ENCODE data around the gene PPP1R8. TPM values are rescaled to one million over a fixed set of nuclear protein-coding genes. Genes with fewer than 3 reads are reported as not detected.
"Not testable (repeated sequence)": the region's sequence is repeated elsewhere in the genome, so short reads cannot be mapped to it uniquely, and the experiment has no call there.

Gene PPP1R8
- total RNA-seq = 35.3 TPM
- long read RNA-seq, partial matches to known transcripts = 0 of 4 reads
- long read RNA-seq, other reads (novel, unspliced or antisense) = 4 of 4 reads

DNA sequence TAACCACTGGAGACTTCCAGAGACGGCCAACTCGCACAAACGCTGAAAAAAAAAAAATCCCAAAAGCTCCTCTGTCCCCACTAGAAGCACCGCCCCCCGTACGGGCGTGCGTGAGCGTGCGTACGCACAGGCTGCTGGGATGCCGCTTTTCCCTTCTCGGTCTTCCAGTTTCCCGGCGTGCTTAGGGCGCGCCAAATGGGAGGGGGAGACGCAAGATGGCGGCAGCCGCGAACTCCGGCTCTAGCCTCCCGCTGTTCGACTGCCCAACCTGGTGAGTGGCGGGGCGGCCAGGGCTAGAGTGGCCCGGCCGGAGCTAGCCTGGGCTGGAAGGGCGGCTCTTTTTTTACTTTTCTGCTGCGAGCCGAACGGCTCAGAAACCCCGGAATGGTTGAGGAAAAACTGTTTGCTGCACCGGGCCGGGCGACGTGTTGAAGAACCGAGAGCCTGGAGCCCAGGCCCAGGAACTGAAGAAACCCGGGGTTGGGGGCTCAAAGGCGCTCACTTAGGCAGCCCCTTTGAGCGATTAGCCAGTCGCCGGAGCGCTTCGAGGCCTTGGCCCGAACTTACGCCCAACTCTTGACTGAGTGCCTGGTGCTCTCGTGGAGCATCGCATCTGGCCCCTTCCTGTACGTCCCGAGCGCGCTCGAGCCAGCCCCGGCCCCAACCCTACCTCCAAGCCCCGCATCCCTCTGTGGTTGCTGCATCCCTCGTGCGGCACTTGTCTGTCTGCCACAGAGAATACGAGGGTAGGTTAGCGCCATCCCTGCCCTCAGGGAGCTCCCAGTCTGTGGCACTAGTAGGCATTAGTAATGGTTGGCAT lies at the start of gene PPP1R8:
Gene PPP1R8, plus strand, starts transcription at position 162 of the 820 bp plus-strand sequence. Its CDS starts 54 bp downstream, at position 216.
- peak; percentile 96 for DNase-seq (ENCODE audit: low spot score)

DNA sequence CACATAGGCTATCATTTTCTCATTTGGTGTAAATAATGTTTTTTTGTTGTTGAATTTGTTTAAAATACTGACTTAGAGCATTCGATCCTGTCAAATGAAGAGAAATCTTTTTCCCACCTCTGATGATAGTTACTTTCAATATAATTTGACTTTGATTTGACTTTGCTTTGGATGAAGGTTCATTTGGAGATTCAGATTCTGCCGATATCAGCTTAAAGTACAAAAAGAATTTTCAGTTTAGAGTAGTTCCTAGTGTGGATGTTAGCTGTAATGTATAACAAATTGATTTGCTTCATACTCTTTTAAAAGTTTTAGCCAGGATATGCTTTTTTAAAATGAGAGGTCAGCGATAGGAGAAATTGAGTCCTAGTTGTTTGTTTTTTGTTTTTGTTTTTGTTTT lies 47.6 kb upstream of the PPP1R8 start:
- no peak for DNase-seq (ENCODE audit: low spot score)

DNA sequence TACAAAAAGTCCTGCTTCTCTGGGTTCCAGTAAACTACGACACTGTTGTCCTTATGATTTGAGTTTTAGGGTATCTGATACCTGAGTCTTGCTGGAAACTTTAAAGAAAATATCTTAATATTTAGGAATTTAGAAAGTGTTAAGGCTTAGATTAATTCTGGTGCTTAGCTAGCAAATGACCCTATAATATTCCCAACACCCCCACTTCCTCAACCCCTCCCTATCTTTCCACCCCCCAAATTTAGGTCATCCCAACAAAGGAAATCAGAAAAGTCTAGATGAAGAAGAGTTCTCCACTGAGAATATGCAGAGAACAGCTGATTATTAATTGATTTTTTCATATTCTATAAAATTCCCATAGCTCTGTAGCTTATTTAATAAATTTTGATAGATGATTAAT lies 45.9 kb upstream of the PPP1R8 start:
- DNase-seq (ENCODE audit: low spot score) = no peak

GRCh38 chr1:27785781-27786455 lies 44.7 kb upstream of the PPP1R8 start:
- no peak for DNase-seq (ENCODE audit: low spot score)

- DNase-seq (ENCODE audit: low spot score) = no peak
Observed at GRCh38 chr1:27787895-27788294, 42.7 kb upstream of the PPP1R8 start.

GRCh38 chr1:27789540-27790041 lies 41.0 kb upstream of the PPP1R8 start:
- no peak for DNase-seq (ENCODE audit: low spot score)

- not testable (repeated sequence) for DNase-seq (ENCODE audit: low spot score)
Observed at GRCh38 chr1:27790270-27790669, 40.3 kb upstream of the PPP1R8 start.

DNA sequence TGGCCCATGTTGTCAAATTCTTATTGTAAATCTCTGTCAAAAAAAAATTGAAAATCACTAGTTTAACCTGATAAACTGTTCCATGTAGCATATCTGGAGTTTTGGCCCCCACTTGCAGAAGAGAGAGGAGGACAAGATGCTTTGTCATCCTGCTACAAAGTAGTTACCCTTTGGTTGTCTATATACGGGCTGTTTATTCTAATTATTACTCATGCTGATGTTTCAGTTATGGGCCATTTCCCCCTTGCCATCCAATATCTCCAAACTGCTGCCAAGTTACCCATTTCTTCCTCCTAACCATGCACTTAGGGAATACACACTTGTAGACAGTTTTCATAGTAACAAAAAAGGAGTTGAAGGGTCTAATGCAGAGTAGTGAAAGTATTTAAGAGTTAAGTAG lies 35.0 kb upstream of the PPP1R8 start:
- no peak for DNase-seq (ENCODE audit: low spot score)

DNA sequence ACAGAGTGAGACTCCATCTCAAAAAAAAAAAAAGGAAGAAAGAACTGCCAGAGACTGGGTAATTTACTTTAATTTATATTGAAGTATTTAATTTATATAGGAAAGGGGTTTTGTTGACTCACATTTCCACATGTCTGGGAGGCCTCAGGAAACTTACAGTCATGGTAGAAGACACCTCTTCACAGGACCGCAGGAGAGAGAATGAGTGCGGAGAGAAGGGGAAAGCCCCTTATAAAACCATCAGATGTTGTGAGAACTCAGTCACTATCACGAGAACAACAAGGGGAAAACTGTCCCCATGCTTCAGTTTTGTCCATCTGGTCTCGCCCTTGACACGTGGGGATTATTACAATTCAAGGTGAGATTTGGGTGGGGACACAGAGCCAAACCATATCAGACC lies 25.8 kb upstream of the PPP1R8 start:
- DNase-seq (ENCODE audit: low spot score) = no peak

- no peak for DNase-seq (ENCODE audit: low spot score)
Observed at GRCh38 chr1:27806758-27807157, 23.8 kb upstream of the PPP1R8 start.

GRCh38 chr1:27807385-27807784 lies 23.2 kb upstream of the PPP1R8 start:
- DNase-seq (ENCODE audit: low spot score) = no peak

DNA sequence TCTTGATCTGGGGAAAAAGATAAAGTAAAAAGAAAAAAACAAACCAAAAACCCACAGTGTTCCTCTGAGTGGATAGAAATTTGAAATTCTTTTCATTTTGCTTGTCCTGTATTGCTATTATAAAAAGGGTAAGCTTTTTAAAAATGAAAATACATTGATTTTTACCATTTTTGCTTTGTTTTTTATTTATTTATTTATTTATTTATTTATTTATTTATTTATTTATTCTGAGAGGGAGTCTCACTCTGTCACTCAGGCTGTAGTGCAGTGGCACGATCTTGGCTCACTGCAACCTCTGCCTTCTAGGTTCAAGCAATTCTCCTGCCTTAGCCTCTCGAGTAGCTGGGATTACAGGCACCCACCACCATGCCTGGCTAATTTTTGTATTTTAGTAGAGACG lies 22.5 kb upstream of the PPP1R8 start:
- not testable (repeated sequence) for DNase-seq (ENCODE audit: low spot score)

GRCh38 chr1:27809883-27810282 lies 20.7 kb upstream of the PPP1R8 start:
- no peak for DNase-seq (ENCODE audit: low spot score)

DNA sequence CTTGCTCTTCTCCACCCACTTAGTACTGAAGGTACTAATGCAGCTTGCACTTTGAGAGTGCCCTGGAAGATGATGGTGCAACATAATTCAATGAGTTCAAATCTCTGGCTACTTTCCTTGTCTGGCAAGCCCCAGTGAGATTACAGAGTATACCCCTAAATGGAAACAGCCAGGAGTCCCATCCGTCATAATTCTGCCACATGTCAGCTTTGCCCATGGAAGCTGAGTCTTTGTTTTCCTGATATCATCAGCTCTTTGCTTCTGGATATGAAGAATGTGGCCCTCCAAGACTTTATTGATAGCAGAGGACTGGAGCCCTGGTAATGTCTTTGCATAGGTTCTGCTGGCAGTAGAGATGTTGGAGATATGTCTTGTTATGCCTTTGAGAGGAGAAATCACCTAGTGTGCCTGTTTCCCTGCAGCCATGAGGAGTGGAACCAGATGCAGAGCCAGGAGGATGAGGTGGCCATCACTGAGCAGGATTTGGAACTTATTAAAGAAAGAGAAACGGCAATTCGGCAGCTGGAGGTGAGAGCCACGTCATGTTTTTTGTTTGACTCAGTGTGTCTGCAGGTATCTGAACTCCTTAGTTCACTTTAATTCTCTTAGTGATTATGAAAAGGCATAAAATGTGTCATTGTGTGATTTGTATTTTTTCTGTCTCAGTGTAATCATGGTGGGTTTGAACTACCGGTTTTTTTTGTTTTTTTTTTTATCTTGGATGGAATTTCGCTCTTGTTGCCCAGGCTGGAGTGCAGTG lies 18.7 kb upstream of the PPP1R8 start:
- no peak for DNase-seq (ENCODE audit: low spot score)

GRCh38 chr1:27816921-27817630 lies 13.5 kb upstream of the PPP1R8 start:
- no peak for DNase-seq (ENCODE audit: low spot score)

DNA sequence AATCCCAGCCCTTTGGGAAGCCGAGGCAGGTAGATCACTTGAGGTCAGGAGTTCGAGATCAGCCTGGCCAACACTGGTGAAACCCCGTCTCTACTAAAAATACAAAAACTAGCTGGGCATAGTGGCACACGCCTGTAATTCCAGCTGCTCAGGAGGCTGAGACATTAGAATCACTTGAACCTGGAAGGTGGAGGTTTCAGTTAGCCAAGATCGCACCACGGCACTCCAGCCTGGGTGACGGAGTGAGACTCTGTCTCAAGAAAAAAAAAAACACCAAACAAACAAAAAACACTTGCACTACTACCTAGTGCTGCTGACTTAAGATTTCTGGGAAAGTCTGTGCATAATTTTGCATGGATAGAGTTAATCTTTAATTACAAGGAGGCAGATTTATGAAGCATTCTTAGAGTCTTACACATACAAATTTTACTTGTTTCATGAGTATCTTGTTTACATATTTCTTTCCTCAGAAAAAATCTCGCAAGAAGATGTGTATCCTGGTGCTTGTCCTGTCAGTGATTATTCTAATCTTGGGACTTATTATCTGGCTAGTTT lies 8.7 kb upstream of the PPP1R8 start:
- DNase-seq (ENCODE audit: low spot score) = no peak

DNA sequence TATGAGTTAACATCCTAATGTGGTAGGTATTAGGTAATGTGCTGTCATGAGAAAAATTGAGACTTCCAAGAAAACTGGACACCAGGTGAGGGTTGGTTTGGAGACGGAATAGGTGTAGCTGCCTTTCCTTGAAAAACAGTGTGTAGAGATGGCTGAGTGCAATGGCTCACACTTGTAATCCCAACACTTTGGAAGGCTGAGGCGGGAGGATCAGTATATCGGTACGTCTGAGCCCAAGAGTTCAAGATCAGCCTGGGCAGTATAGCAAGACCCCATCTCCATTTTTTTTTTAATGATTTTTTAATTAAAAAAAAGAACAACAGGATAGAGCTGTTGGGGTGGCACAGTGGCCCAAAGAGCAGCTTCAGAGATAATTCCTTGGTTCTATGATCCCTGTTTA lies 6.8 kb upstream of the PPP1R8 start:
- DNase-seq (ENCODE audit: low spot score) = no peak

DNA sequence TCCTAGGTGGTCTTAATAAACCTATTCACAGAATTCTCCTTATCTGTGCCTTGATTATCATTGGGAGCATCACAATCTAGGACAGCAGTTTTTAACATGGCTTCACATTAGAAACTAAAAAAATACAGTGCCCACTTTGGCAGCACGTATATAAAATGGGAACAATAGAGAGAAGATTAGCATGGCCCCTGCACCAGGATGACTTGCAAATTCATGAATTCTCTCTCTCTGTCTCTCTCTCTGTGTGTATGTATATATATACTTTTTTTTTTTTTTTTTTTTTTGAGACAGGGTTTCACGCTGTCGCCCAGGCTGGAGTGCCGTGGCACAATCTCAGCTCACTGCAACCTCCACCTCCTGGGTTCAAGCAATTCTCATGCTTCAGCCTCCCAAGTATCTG lies 6.2 kb upstream of the PPP1R8 start:
- no peak for DNase-seq (ENCODE audit: low spot score)

DNA sequence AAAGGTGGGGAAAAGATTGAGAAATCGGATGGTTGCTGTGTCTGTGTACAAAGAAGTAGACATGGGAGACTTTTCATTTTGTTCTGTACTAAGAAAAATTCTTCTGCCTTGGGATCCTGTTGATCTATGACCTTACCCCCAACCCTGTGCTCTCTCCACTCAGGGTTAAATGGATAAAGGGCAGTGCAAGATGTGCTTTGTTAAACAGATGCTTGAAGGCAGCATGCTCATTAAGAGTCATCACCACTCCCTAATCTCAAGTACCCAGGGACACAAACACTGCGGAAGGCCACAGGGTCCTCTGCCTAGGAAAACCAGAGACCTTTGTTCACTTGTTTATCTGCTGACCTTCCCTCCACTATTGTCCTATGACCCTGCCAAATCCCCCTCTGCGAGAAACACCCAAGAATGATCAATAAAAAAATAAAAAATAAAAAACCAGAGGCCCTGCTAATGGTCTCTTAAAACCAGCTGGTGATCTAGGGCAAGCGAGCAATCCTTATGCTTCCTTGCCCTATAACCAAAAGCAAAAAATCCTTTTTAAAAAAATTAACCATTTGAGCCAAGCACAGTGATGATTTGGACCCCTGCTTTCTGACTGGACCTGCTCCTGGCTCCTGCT lies 1.1 kb upstream of the PPP1R8 start:
- not testable (repeated sequence) for DNase-seq (ENCODE audit: low spot score)

Measured in mesenteric fat pad (tissue), 1 donor.